Kidney epithelial cell (primary cell): ENCODE measurements around the gene NAV1. TPM values are rescaled to one million over a fixed set of nuclear protein-coding genes. Genes with fewer than 3 reads are reported as not detected.

Experiments
- DNase-seq: peaks from one replicate; pipeline ENCODE4 v3.0.0-alpha.2; 2010; ENCODE audit warnings: low read depth
- H3K27me3 ChIP-seq: 2 replicates; pipeline ENCODE4 v1.6.0; 2011; ENCODE audit warnings: low read length; ENCODE audit not compliant: control insufficient read depth, insufficient read depth
- H3K36me3 ChIP-seq: 2 replicates; pipeline ENCODE4 v1.5.1; 2011; ENCODE audit warnings: low read length; ENCODE audit not compliant: control insufficient read depth, insufficient read depth
- H3K4me3 ChIP-seq: 2 replicates; pipeline ENCODE4 v1.5.1; 2011; ENCODE audit warnings: low read depth, mild to moderate bottlenecking, control low read depth, low read length
- total RNA-seq: library from RNA; depleted of rRNA; stranded (reverse); fragments of >200 nt; gene quantifications from 2 replicates; pipeline ENCODE4 v1.2.3, GENCODE V29; 2015
- TF ChIP-seq, protein P1 (sequence below): IDR thresholded peaks from 2 replicates; pipeline ENCODE4 v1.5.1; 2011; ENCODE audit warnings: mild to moderate bottlenecking, moderate library complexity, low read length, control low read depth, inconsistent platforms; ENCODE audit not compliant: insufficient read depth, poor library complexity, severe bottlenecking

The NAV1 gene
- total RNA-seq, 1 donor from 2014 or later: 37.1 TPM

DNA sequence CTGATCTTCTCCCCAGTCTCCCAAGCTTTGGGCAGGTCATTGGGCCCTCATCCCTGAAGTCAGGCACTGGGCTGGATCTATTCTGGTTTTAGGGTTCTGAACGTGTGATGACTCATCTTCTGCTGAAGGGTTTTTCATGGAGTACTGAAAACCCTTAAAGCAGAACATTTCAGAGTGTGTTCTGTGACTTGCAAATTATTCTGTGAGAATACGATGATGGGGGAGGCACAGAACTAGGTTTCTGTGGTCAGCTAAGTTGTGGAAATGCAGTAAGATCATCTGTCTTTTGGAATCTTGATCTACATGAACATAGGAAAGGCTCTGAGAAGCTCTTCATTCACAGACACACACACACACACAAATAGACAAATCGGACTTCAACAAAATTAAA lies 46.2 kb downstream of the NAV1 start:
- TF ChIP-seq, protein P1, sequence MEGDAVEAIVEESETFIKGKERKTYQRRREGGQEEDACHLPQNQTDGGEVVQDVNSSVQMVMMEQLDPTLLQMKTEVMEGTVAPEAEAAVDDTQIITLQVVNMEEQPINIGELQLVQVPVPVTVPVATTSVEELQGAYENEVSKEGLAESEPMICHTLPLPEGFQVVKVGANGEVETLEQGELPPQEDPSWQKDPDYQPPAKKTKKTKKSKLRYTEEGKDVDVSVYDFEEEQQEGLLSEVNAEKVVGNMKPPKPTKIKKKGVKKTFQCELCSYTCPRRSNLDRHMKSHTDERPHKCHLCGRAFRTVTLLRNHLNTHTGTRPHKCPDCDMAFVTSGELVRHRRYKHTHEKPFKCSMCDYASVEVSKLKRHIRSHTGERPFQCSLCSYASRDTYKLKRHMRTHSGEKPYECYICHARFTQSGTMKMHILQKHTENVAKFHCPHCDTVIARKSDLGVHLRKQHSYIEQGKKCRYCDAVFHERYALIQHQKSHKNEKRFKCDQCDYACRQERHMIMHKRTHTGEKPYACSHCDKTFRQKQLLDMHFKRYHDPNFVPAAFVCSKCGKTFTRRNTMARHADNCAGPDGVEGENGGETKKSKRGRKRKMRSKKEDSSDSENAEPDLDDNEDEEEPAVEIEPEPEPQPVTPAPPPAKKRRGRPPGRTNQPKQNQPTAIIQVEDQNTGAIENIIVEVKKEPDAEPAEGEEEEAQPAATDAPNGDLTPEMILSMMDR: no peak
- no peaks in the 10 kb centered on the region for H3K27me3 ChIP-seq
- H3K4me3 ChIP-seq: no peak overlapping the region
- no peak for DNase-seq
- no peaks in the 10 kb centered on the region for H3K36me3 ChIP-seq

DNA sequence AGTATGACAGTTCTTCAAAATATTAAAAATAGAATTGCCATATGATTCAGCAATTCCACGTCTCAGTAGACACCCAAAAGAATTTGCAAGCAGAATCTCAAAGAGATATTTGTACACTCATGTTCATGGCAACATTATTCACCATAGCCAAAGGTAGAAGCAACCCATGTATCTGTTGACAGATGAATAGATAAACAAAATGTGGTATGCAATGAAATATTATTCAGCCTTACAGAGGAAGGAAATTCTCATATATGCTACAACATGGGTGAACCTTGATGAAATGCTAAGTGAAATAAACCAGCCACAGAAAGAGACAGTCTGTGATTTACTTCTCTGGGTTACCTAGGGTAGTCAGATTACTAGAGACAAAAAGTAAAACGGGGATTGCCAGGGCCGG lies 47.0 kb downstream of the NAV1 start:
- TF ChIP-seq, protein P1: no peak

DNA sequence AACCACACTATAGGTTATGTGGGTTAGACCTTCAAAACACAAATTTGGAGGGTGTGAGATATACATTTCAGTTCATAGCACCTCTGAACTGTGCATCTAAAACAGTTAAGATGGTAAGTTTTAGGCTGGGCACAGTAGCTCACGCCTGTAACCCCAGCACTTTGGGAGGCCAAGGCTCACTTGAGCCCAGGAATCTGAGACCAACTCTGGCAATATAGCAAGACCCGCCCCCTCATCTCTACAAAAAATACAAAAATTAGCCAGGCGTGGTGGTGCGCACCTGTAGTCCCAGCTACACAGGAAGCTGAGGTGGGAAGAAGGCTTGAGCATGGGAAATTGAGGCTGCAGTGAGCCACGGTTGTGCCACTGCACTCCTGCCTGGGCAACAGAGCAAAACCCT lies 47.9 kb downstream of the NAV1 start:
- no peak for DNase-seq
- H3K27me3 ChIP-seq: no peaks in the 10 kb centered on the region
- H3K36me3 ChIP-seq: no peaks in the 10 kb centered on the region
- TF ChIP-seq, protein P1: no peak
- no peak overlapping the region for H3K4me3 ChIP-seq

More for the DNA sequence above, 47.0 kb downstream of the NAV1 start:
- H3K4me3 ChIP-seq: no peak overlapping the region
- no peaks in the 10 kb centered on the region for H3K27me3 ChIP-seq
- no peak for DNase-seq
- no peaks in the 10 kb centered on the region for H3K36me3 ChIP-seq

DNA sequence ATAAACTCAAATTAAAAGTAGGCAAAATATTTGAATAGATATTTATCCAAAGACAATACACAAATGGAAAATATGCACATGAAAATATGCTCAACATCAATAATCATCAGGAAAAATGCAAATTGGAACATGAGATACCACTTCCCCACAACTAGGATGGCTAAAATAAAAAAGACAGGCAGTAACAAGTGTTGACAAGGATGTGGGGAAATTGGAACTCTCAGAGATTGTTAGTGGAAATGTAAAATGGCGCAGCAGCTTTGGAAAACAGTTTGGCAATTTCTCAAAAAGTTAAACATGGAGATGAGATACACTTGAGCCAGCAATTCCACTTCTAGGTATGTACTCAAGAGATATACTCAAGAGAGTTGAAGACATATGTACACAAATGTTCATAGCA lies 48.8 kb downstream of the NAV1 start:
- no peak overlapping the region for H3K4me3 ChIP-seq
- no peak for DNase-seq
- H3K27me3 ChIP-seq: no peaks in the 10 kb centered on the region
- TF ChIP-seq, protein P1: no peak
- H3K36me3 ChIP-seq: no peaks in the 10 kb centered on the region

Other genes starting within 250 kb of the NAV1 start
- gene TNNT2, start 161.4 kb upstream of the NAV1 start, total RNA-seq: 0.08 and 0.89 TPM in 2 replicates
- 36.1 and 38.9 TPM in 2 replicates for gene LAD1, start 139.8 kb upstream of the NAV1 start, total RNA-seq
- gene TNNI1, start 117.4 kb upstream of the NAV1 start, total RNA-seq: not detected in 2 replicates
- 130 and 132 TPM in 2 replicates for gene PHLDA3, start 69.9 kb upstream of the NAV1 start, total RNA-seq
- gene CSRP1, start 32.0 kb upstream of the NAV1 start, total RNA-seq: 784 and 823 TPM in 2 replicates